ENCODE results near the gene ZEB2. TPM values are rescaled to one million over a fixed set of nuclear protein-coding genes. Genes with fewer than 3 reads are reported as not detected.
A peak's percentile ranks its signal among the peaks of the same experiment; 100 is the strongest.

The ZEB2 gene
- total and polyA plus RNA-seq, 2 of the 8 experiments (the other 6 are each of a cell fraction or from before 2014, with no cell fraction given) = 0.38 TPM; not detected in 1

- Histone ChIP-seq H4K91ac (replicated peaks; ENCODE audit: insufficient read length, low read length) (no peak overlapping the region), H3K4ac (replicated peaks; ENCODE audit: insufficient read length, low read depth, low read length) (no peak overlapping the region), H4K5ac (ENCODE audit: insufficient read length, low read depth, low read length) (no peak overlapping the region), H3K27me3 (replicated peaks in 1 of 4; ENCODE audit: control insufficient read depth in 3 of 4, extremely low read depth in 1 of 4, insufficient read depth in 3 of 4, low read length in 3 of 4) (peaks cover 35 to 73% (median 69%) of the 10 kb centered on the region in 4 experiments), H3K4me3 (ENCODE audit: extremely low read depth in 1 of 4, insufficient read depth in 2 of 4, low read depth in 3 of 4, low read length in 4 of 4) (peak overlapping the region in 1 of 4 experiments; percentile 51; a peak in 1 of 8 replicates), H3K79me2 (ENCODE audit: control insufficient read depth in 1 of 2, insufficient read depth in 2 of 2, low read length in 2 of 2) (no peaks in the 10 kb centered on the region), H3K4me1 (replicated peaks in 1 of 4; ENCODE audit: control insufficient read depth in 3 of 4, insufficient read depth in 4 of 4, low read length in 3 of 4) (peaks cover 13 to 49% (median 31%) of the 10 kb centered on the region in 4 experiments; a peak in 6 of 7 replicates), H4K20me1 (replicated peaks in 1 of 2; ENCODE audit: control insufficient read depth in 1 of 2, insufficient read depth in 2 of 2, low read length in 2 of 2) (peaks cover 0 to 2% of the 10 kb centered on the region in 2 experiments), H3K27ac (ENCODE audit: low read depth, low read length) (no peak overlapping the region), H3K4me2 (ENCODE audit: insufficient read depth in 1 of 2, low read depth in 2 of 2, low read length in 2 of 2) (peak overlapping the region; percentile 67 to 77), H2AK5ac (ENCODE audit: low read depth, low read length) (no peak overlapping the region), H3K9ac (replicated peaks in 1 of 4; ENCODE audit: extremely low read depth in 1 of 4, low read depth in 3 of 4, low read length in 3 of 4) (no peak overlapping the region), H3K14ac (ENCODE audit: insufficient read length) (no peak overlapping the region), H3K56ac (replicated peaks; ENCODE audit: insufficient read length, low read depth, low read length) (no peak overlapping the region), H3K9me3 (ENCODE audit: insufficient read depth in 2 of 2, low read depth in 1 of 2, low read length in 1 of 2) (no peaks in the 10 kb centered on the region), H3K79me1 (ENCODE audit: low read depth, low read length) (no peaks in the 10 kb centered on the region), H4K8ac (ENCODE audit: extremely low read depth, insufficient read depth, low read length) (no peak overlapping the region), H2AFZ (ENCODE audit: low read length) (no peak overlapping the region), H3K23me2 (ENCODE audit: low read depth, low read length) (peaks cover 8% of the 10 kb centered on the region), H3K36me3 (ENCODE audit: control insufficient read depth in 2 of 4, insufficient read depth in 4 of 4, low read length in 3 of 4) (no peaks in the 10 kb centered on the region), H2BK5ac (ENCODE audit: low read depth, low read length) (no peak overlapping the region), H3K23ac (ENCODE audit: insufficient read length) (no peak overlapping the region), H3K18ac (ENCODE audit: extremely low read depth, low read length) (no peak overlapping the region), H2BK12ac (ENCODE audit: low read depth, low read length) (peak overlapping the region; percentile 32; the same call in 1 of the 2 replicates), H2BK20ac (ENCODE audit: low read length) (no peak overlapping the region), H2BK15ac (ENCODE audit: low read length) (no peak overlapping the region), H2BK120ac (replicated peaks; ENCODE audit: low read depth, low read length) (no peak overlapping the region)
- POLR2A ChIA-PET (ENCODE audit: partially characterized antibody) = interaction anchor here (0.8 kb wide), 1 partner anchor 10 kb away, joined by 3 read pairs; no protein-coding TSS in a partner anchor
- DNase-seq (ENCODE audit: low read depth in 1 of 2, low spot score in 2 of 2) (no peak), FAIRE-seq (no peak)
- TF ChIP-seq USF2 (IDR thresholded peaks at IDR 0.05; ENCODE audit: low read length) (no peak), CBX8 (IDR thresholded peaks at IDR 0.05; ENCODE audit: borderline replicate concordance, low read depth, low read length) (0 out of 2 replicates have a peak, but pooled peaks have one; percentile 63)
- CTCF ChIA-PET (ENCODE audit: partially characterized antibody) = interaction anchor here (0.8 to 1.0 kb wide), 3 partner anchors 8 to 63 kb away, joined by 3 to 4 read pairs (median 3); no protein-coding TSS in a partner anchor
- 22% methylated on average over 3 of the region's 3 CpGs; no CpG with 5 or more reads in 1 of the 2 experiments for WGBS, 2 experiments (ENCODE audit: extremely low coverage in 1 of 2, insufficient coverage in 1 of 2, insufficient read length in 1 of 2, insufficient replicate concordance in 2 of 2, low coverage in 1 of 2, low lambda C conversion rate in 2 of 2, missing lambda C conversion rate in 1 of 2)
Observed at GRCh38 chr2:144512470-144512869, 7.4 kb downstream of the ZEB2 start.
